ENCODE results near the gene GPR4.

Gene GPR4

DNA sequence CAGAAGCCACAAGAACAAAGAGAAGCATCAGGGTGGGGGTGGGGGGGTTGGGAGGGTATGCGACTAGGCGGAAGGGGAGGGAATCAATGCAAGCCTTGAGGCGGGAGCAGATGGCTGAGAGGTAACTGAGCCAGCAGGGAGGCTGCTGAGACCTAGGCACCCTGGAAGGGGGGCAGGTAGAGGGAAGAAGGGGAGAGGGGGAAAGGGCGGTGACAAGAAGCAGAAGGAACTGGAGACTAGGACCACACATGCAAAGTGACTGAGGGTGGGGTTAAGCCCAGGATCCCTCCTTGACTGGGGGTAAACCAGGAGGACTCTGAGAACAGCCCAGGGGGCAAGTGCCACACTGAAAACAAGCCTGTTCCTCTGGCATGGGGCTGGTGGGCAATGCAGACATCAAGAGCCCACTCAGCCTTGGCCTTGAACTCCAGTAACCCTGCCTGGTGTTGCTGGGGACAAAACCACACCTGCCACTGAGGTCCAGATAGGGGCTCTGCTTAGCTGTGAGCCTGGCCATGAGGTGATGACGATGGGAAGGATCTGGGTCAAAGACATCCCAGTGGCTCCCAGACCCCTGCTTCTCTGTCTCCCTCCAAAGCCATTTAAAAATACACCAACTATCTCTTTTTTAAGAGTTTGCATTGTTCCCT is 37.8 kb downstream of the GPR4 start:
- no peak for DNase-seq
- in situ Hi-C loops (cut with MboI; ENCODE audit: low pct_unique_long_range_greater_than_20kb, low sequenced_read_pairs): no loop called here

DNA sequence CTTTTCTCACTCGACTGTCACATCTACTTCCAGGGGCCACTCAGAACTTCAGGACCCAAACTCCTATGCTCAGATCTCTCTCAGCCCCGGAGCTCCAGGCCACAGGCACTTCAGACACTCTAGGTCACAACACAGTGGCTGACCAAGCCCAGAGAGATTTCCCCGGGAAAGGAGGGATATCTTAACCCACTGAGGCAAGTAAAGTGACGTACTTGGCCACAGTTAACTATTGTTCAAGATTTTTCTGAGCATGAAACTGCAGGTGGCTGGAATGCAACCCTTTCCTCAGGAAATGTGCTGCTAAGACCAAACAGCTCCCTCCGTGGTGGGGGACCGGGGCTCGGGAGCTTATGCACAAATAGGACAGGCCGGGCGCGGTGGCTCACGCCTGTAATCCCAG is 41.3 kb downstream of the GPR4 start:
- in situ Hi-C loops (cut with MboI; ENCODE audit: low pct_unique_long_range_greater_than_20kb, low sequenced_read_pairs): no loop called here
- DNase-seq: no peak

DNA sequence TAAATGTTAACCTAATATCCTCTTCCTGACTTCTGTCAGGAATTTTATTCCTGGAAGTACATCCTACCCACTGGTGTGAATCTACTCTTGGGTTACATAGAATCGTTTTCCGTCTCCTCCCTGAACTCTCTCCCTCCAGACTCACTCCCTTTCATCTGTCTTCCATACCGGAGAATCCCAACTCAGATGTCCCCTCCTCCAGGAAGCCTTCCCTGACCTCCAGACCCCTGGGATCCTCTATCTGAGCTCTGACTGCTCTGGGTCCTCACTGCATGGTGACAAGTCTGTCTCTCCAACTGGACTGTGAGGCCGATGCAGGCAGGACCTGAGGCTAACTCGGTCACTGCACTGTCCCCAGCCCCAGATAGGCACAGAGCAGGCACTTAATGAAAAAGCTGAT is 42.0 kb downstream of the GPR4 start:
- in situ Hi-C loops (cut with MboI; ENCODE audit: low pct_unique_long_range_greater_than_20kb, low sequenced_read_pairs): no loop called here
- no peak for DNase-seq

- peak; percentile 85 for DNase-seq
- in situ Hi-C loops (cut with MboI; ENCODE audit: low pct_unique_long_range_greater_than_20kb, low sequenced_read_pairs): no loop called here
Measured at GRCh38 chr19:45558399-45558878, 43.6 kb downstream of the GPR4 start.

DNA sequence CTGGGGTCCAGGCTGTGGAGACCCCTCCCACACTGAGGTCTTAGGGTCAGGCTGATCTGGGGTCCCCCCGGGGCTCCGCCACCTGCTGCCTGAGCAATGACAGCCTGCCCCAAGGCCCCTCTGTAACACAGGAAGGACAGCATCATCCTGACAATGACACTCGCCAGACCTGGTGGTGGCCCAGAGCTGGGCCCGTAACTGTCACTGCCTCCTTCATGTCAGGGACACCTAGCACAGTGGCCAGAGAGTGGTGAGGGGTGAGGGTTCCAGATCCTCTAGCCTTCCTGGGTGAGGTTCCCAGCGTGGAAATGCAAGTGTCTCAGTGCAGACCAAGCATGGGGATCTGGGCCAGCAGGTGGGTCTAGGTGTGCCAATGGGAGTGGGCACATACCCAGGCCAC is 45.2 kb downstream of the GPR4 start:
- in situ Hi-C loops (cut with MboI; ENCODE audit: low pct_unique_long_range_greater_than_20kb, low sequenced_read_pairs): no loop called here
- DNase-seq: no peak

DNA sequence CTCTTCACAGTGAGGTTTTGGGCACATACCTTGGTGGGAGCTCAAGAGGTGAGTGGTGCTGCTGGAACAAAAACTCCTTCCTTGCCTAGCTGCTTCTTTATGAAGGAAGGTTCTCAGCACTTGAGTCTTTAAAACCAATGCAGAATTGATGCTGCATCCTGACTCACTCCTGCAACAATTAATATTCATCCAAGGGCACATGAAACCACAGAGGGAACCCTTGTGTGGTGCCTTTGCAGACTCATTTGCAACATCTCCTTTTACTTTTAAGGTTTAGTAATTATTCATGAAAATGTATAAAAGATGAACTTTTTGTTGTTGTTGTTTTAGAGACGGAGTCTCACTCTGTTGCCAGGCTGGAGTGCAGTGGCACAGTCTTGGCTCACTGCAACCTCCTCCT is 47.5 kb downstream of the GPR4 start:
- in situ Hi-C loops (cut with MboI; ENCODE audit: low pct_unique_long_range_greater_than_20kb, low sequenced_read_pairs): no loop called here
- DNase-seq: no peak

DNA sequence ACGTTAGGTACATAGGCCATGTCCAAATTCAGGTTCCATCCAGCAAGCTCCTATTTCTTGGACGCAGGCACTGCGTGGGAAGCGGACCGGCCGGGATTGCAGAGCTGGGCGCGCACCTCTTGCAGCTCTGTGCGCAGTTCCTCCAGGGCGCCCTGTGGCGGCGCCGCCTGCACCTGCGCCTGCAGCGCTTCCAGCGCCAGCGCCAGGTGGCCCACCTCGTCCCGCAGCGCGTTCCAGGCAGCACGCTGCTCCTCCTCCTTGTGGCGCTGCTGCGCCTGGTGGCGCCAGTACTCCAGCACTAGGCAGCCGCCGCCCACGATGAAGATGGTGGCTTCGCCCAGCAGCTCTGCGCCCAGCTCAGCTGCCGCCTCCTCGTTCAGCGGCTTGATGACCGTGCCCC is 48.5 kb downstream of the GPR4 start:
- in situ Hi-C loops (cut with MboI; ENCODE audit: low pct_unique_long_range_greater_than_20kb, low sequenced_read_pairs): no loop called here
- no peak for DNase-seq

- no peak for DNase-seq
- in situ Hi-C loops (cut with MboI; ENCODE audit: low pct_unique_long_range_greater_than_20kb, low sequenced_read_pairs): no loop called here
Measured at GRCh38 chr19:45547965-45548609, 53.9 kb downstream of the GPR4 start.

- in situ Hi-C loops (cut with MboI; ENCODE audit: low pct_unique_long_range_greater_than_20kb, low sequenced_read_pairs): no loop called here
- no peak for DNase-seq
Measured at GRCh38 chr19:45547211-45547770, 54.7 kb downstream of the GPR4 start.

DNA sequence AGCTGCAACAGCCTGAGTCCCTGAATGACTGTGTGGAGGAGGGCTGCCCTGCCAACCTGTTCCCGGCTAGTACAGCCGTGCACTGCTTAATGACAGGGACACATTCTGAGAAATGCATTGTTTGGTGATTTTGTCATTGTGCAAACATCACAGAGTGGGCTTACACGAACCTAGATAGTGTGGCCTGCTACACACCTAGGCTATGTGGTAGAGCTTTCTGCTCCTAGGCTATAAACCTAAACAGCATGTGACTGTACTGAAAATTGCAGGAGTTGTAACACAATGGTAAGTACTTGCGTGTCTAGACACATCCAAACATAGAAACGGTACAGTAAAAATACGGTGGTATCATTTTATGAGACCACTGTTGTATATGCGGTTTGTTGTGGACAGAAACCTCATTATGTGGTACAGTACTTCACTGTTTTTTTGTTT is 59.8 kb downstream of the GPR4 start:
- in situ Hi-C loops (cut with MboI; ENCODE audit: low pct_unique_long_range_greater_than_20kb, low sequenced_read_pairs): no loop called here

More for the DNA sequence above, 59.8 kb downstream of the GPR4 start:
- peak; percentile 24 for DNase-seq

Measured in KBM-7 (cell line).